Measurements from ENCODE around the gene SPAG6. TPM values are rescaled to one million over a fixed set of nuclear protein-coding genes. Genes with fewer than 3 reads are reported as not detected.

SPAG6 gene
- total RNA-seq, 6 donors from 2014 or later, result 0.74 to 44.1 (median 8.7) TPM

DNA sequence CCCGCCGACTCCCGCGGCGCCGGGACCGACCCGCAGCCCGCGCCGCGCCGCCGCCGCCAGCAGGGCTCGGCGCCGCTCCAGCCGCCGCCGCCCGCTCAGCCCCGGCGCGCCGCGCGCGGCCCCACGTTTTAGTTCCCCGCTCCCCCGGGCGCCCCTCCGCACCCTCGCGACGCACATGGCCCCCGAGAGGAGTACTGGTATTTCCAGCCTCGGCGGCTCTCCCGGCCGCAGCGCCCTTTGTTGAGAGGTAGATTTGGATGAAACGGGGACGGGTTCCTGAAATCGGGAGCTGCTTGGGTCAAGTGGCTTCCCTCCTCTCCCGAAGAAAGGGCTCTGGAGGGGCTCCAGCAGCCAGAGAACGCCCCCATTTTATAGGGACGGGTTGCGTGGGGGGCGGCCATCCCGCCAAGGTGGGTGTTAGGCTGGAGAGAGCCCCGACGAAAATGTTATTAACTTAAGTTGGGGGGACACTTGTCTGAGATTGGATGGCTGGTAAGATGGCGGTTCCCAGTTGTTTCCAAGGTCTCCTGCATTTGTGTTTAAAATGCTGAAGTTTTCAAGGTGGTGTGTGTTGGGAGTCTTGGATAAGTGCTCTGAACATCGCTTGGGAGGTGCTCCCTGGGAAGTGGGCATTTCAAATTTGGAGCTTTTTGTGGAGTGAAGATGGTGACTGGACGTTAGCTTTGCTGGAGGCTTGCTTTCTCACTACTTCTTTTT is 23.2 kb upstream of the SPAG6 start:
- H3K36me3 ChIP-seq, result peaks cover 0 to 4% (median 0%) of the 10 kb centered on the region in 4 donors
- peaks cover 40 to 53% (median 48%) of the 10 kb centered on the region in 4 donors for H3K4me1 ChIP-seq
- DNase-seq (peak in 1 of 2 donors; percentile 91), ATAC-seq (ENCODE audit: low FRiP score in 2 of 2) (peak in 1 of 2 donors; percentile 1)
- peak overlapping the region in 1 of 4 donors; percentile 68 for H3K27ac ChIP-seq
- peaks cover 0 to 3% (median 1%) of the 10 kb centered on the region in 4 donors for H3K27me3 ChIP-seq
- no peaks in the 10 kb centered on the region for H3K9me3 ChIP-seq
- WGBS, 2 donors, result 3 to 7% methylated on average over 14 to 27 of the region's 57 CpGs
- TF ChIP-seq EP300 (IDR thresholded peaks at IDR 0.05), result no peak
- TF ChIP-seq, protein P1, sequence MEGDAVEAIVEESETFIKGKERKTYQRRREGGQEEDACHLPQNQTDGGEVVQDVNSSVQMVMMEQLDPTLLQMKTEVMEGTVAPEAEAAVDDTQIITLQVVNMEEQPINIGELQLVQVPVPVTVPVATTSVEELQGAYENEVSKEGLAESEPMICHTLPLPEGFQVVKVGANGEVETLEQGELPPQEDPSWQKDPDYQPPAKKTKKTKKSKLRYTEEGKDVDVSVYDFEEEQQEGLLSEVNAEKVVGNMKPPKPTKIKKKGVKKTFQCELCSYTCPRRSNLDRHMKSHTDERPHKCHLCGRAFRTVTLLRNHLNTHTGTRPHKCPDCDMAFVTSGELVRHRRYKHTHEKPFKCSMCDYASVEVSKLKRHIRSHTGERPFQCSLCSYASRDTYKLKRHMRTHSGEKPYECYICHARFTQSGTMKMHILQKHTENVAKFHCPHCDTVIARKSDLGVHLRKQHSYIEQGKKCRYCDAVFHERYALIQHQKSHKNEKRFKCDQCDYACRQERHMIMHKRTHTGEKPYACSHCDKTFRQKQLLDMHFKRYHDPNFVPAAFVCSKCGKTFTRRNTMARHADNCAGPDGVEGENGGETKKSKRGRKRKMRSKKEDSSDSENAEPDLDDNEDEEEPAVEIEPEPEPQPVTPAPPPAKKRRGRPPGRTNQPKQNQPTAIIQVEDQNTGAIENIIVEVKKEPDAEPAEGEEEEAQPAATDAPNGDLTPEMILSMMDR (IDR thresholded peaks at IDR 0.05), result no peak
- TF ChIP-seq POLR2A (IDR thresholded peaks at IDR 0.05), result no peak
- no peak for TF ChIP-seq POLR2AphosphoS5 (IDR thresholded peaks at IDR 0.05)
- peak overlapping the region; percentile 50 to 88 (median 64) for H3K4me3 ChIP-seq

DNA sequence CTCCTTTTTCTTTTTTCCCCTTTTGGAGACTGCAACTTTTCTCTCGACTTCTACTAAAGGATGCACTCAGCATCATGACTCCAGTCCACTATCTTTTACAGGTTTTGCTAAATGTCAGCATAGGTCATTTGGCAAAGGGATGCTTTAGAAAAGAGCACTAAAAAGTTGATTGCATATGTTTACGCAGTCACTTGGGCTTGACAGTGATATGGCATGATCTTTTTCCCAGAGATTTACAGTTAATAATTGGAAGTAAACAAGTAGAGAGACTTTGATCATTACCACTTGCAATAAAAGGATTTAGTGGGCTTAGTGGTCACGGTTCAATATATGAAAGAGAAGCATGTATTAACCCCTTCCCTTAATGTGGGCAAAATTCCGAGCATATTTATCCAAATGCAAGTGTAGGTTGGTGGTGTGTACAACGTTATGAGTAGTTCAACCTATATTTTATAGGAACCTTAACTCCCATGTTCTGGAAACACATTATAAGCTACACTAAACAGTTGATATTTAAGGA is 22.6 kb upstream of the SPAG6 start:
- Histone ChIP-seq H3K9me3 (no peaks in the 10 kb centered on the region), H3K27me3 (peaks cover 0 to 3% (median 1%) of the 10 kb centered on the region in 4 donors), H3K36me3 (peaks cover 0 to 9% (median 0%) of the 10 kb centered on the region in 4 donors), H3K27ac (no peak overlapping the region), H3K4me1 (peaks cover 36 to 47% (median 42%) of the 10 kb centered on the region in 4 donors), H3K4me3 (peak overlapping the region; percentile 50 to 88 (median 64))
- no peak for DNase-seq
- 68 to 75% methylated on average over 5 of the region's 5 CpGs for WGBS, 2 donors
- TF ChIP-seq EP300 (IDR thresholded peaks at IDR 0.05) (no peak), POLR2A (IDR thresholded peaks at IDR 0.05) (no peak), POLR2AphosphoS5 (IDR thresholded peaks at IDR 0.05) (no peak)
- TF ChIP-seq, protein P1 (IDR thresholded peaks at IDR 0.05), result no peak
- ATAC-seq (ENCODE audit: low FRiP score in 2 of 2), result no peak

DNA sequence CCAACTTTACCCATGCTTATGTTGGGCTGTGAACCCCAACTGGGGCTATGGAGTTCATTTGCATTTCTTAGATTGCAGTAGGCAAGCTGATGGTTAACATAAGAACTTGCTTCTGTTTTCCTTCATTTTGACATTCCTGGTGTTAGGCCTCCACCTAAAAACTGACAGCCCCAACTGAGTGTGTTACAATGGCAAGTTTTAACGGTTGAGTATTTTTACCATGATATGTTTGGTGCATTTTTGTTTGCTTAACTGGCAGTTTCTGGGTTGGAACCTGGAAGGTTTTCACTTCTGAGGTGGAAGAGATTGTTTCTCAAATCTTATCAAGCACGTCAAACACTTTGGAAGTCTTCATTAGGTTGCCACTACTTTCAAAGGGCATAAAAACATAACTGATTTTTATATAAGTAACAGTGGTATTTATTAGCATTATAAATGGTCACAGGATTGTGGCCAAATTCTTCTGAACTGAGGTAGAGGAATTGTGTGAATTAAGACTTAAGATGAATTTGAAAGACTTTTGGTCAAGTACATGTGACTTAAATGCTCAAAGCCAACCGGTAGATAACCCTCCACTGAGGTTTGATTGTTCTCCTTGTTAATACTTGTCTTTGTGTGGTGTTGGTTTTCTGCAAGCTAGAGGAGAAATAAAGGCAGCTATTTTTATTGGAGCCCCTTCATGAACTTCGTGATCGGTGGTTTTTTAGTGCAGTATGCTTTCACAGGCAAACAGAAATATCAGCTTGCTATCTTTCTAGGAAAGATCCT is 21.6 kb upstream of the SPAG6 start:
- no peak for DNase-seq
- no peak for ATAC-seq (ENCODE audit: low FRiP score in 2 of 2)
- peaks cover 28 to 42% (median 40%) of the 10 kb centered on the region in 4 donors for H3K4me1 ChIP-seq
- 84 to 86% methylated on average over 5 of the region's 5 CpGs for WGBS, 2 donors
- H3K27ac ChIP-seq, result no peak overlapping the region
- H3K9me3 ChIP-seq, result no peaks in the 10 kb centered on the region
- H3K27me3 ChIP-seq, result peaks cover 0 to 3% (median 1%) of the 10 kb centered on the region in 4 donors
- no peak overlapping the region for H3K4me3 ChIP-seq
- peaks cover 0 to 19% (median 5%) of the 10 kb centered on the region in 4 donors for H3K36me3 ChIP-seq
- TF ChIP-seq, protein P1 (IDR thresholded peaks at IDR 0.05), result no peak
- no peak for TF ChIP-seq POLR2A (IDR thresholded peaks at IDR 0.05)
- TF ChIP-seq POLR2AphosphoS5 (IDR thresholded peaks at IDR 0.05), result no peak
- no peak for TF ChIP-seq EP300 (IDR thresholded peaks at IDR 0.05)

DNA sequence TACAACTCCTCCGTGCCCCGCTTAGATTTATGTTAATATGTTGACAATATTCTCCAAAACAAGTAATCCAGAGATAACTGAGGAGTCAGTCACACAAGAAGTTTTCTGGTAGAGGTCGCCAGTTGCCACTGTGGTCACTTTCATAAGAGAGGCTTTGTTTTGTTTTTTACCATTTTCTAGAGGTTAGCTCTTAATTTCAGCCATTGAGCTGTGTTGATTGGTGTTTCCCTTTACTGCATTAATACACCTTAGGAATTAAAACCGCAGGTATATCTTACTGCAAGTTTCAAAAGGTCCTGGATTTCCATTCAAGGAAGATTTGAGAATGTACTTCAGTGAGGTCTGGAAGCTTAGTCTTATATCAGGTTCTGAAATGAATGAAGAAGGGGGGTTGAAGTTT is 20.9 kb upstream of the SPAG6 start:
- H3K27ac ChIP-seq, result no peak overlapping the region
- peaks cover 0 to 3% (median 1%) of the 10 kb centered on the region in 4 donors for H3K27me3 ChIP-seq
- no peak for DNase-seq
- 74 to 75% methylated on average over 4 of the region's 4 CpGs for WGBS, 2 donors
- H3K36me3 ChIP-seq, result peaks cover 0 to 26% (median 11%) of the 10 kb centered on the region in 4 donors
- H3K4me1 ChIP-seq, result peaks cover 28 to 42% (median 40%) of the 10 kb centered on the region in 4 donors
- TF ChIP-seq POLR2AphosphoS5 (IDR thresholded peaks at IDR 0.05) (no peak), EP300 (IDR thresholded peaks at IDR 0.05) (no peak), POLR2A (IDR thresholded peaks at IDR 0.05) (no peak)
- TF ChIP-seq, protein P1 (IDR thresholded peaks at IDR 0.05), result no peak
- H3K4me3 ChIP-seq, result peak overlapping the region in 2 of 4 donors; percentile 72 to 73
- ATAC-seq (ENCODE audit: low FRiP score in 2 of 2), result no peak
- no peaks in the 10 kb centered on the region for H3K9me3 ChIP-seq

Measured in upper lobe of left lung (tissue), 6 donors.